Peyer's patch (tissue), 4 donors: ENCODE data around the gene TACC2.

Source experiments
- CTCF ChIP-seq, 6 experiments: fragments of 450-650 bp in 4 of 6; fragments of 200-600 bp in 2 of 6; sonication (generic) in 1 of 6; IDR thresholded peaks; one replicate each; pipeline ENCODE4 v1.5.1; 2017 to 2019; ENCODE audit warnings: antibody characterized with exemption in 6 of 6, mild to moderate bottlenecking in 3 of 6, moderate library complexity in 1 of 6
- POLR2A ChIP-seq, 2 donors: fragments of 450-650 bp; IDR thresholded peaks; one replicate each; pipeline ENCODE4 v1.5.1; 2017; ENCODE audit warnings: antibody characterized with exemption in 2 of 2, mild to moderate bottlenecking in 2 of 2, moderate library complexity in 2 of 2

DNA sequence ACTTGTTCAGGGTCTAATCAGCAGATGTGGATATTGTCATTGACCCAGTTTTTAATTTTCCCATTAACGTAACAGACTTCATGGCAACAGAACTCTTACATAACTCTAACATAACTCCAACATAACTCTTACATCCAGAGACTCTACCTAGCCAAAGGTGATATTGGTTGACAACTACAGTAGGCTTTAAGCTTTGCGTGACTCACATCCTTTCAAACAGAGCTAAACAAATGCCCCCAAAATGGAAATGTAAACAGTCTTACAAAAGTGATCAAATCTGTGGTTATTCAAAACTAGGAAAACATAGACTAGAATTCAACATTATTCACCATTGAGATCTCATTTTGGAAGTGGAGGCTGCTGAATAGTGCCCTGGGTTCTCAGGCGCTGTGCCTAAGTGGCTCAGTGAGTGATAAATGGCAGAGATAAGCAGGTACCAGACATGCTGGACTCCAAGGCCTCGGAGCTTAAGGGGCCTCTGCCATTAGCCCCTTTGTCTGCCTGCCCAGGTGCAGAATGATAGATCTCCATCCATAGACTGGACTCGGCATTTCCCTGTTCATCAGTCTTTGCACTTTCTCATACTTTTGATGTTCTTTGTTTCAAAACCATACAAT, 247.8 kb downstream of the TACC2 start:
- TF ChIP-seq CTCF (IDR thresholded peaks at IDR 0.05), result no peak
- no peak for TF ChIP-seq POLR2A (IDR thresholded peaks at IDR 0.05)
